Measurements from ENCODE around the gene TUBGCP5. TPM values are rescaled to one million over a fixed set of nuclear protein-coding genes. Genes with fewer than 3 reads are reported as not detected.

The TUBGCP5 gene
- total and polyA plus RNA-seq, 10 of the 15 experiments (the other 5 are each of a cell fraction or from before 2014, with no cell fraction given): 6.4 to 29.2 (median 20.2) TPM

- 75% methylated on average over 5 of the region's 5 CpGs for WGBS (ENCODE audit: insufficient coverage, insufficient replicate concordance, low lambda C conversion rate, missing lambda C conversion rate)
- BruUV-seq (replicated peaks): no TSS peak
- intact Hi-C loops (cut with micrococcal nuclease; ENCODE audit: unreplicated experiment) (no loop called here), in situ Hi-C loops (cut with MboI) (no loop called here)
- Histone ChIP-seq H3K4me1 (ENCODE audit: control insufficient read depth, insufficient read depth, low read length) (no peaks in the 10 kb centered on the region), H3K27me3 (replicated peaks in 1 of 2; ENCODE audit: control insufficient read depth in 2 of 2, insufficient read depth in 2 of 2, low read length in 1 of 2) (no peaks in the 10 kb centered on the region), H3K79me2 (ENCODE audit: control insufficient read depth, insufficient read depth, low read length) (no peaks in the 10 kb centered on the region), H3K36me3 (ENCODE audit: control insufficient read depth in 2 of 2, insufficient read depth in 2 of 2, low read length in 1 of 2) (no peaks in the 10 kb centered on the region), H3K4me2 (ENCODE audit: control insufficient read depth, insufficient read depth) (no peak overlapping the region), H3K9ac (ENCODE audit: control insufficient read depth, insufficient read depth, low read length) (no peak overlapping the region), H3K9me3 (replicated peaks; ENCODE audit: control insufficient read depth, insufficient read depth, low read length) (no peaks in the 10 kb centered on the region), H2AFZ (ENCODE audit: control insufficient read depth, low read depth, low read length) (no peak overlapping the region), H4K20me1 (ENCODE audit: control insufficient read depth, insufficient read depth) (no peaks in the 10 kb centered on the region), H3K4me3 (no peak overlapping the region), H3K27ac (ENCODE audit: control insufficient read depth, insufficient read depth) (no peak overlapping the region)
- ChIA-PET POLR2A (no interaction called here), SMC1A (ENCODE audit: uncharacterized antibody, unreplicated experiment) (no interaction called here), RAD21 (ENCODE audit: unreplicated experiment) (no interaction called here), CTCF (no interaction called here)
- ATAC-seq: no peak
- DNase-seq (ENCODE audit: low read depth, low spot score): no peak
- FAIRE-seq: no peak
- TF ChIP-seq PAX5 (IDR thresholded peaks at IDR 0.05; ENCODE audit: borderline replicate concordance, low read depth, low read length) (no peak), PKNOX1 (IDR thresholded peaks at IDR 0.05) (no peak), FOS (IDR thresholded peaks at IDR 0.05; ENCODE audit: borderline replicate concordance, extremely low read depth, insufficient read length) (no peak), MAX (IDR thresholded peaks at IDR 0.05; ENCODE audit: low read depth, low read length) (no peak), ATF2 (IDR thresholded peaks at IDR 0.05; ENCODE audit: low read length) (no peak), CBX5 (IDR thresholded peaks at IDR 0.05; ENCODE audit: low read depth) (no peak), RUNX3 (IDR thresholded peaks at IDR 0.05; ENCODE audit: low read length) (no peak), CTCF (IDR thresholded peaks at IDR 0.05 in 2 of 3, conservative IDR thresholded peaks at IDR 0.05 in 1 of 3; ENCODE audit: control insufficient read depth in 2 of 3, extremely low read depth in 1 of 3, insufficient read depth in 1 of 3, low read depth in 3 of 3, low read length in 3 of 3) (no peak), NBN (IDR thresholded peaks at IDR 0.05) (no peak), PRDM15 (CRISPR knock-in tag; IDR thresholded peaks at IDR 0.05) (no peak), SUPT20H (IDR thresholded peaks at IDR 0.05; ENCODE audit: borderline replicate concordance, control insufficient read depth, low read depth, low read length) (no peak), BCLAF1 (IDR thresholded peaks at IDR 0.05) (no peak), MTA3 (IDR thresholded peaks at IDR 0.05; ENCODE audit: borderline replicate concordance, low read length) (no peak), RB1 (IDR thresholded peaks at IDR 0.05; ENCODE audit: borderline replicate concordance) (no peak)
These were observed 24.8 kb upstream of the TUBGCP5 start for GRCh38 chr15:23064156-23064555.
